Measurements from ENCODE around the gene ARID3A. TPM values are rescaled to one million over a fixed set of nuclear protein-coding genes. Genes with fewer than 3 reads are reported as not detected.
"Not testable (repeated sequence)": the region's sequence is repeated elsewhere in the genome, so short reads cannot be mapped to it uniquely, and the experiment has no call there.

Gene ARID3A
- total and polyA plus RNA-seq, 2 donors (not counting 3 experiments of a cell fraction or from before 2014, with no cell fraction given) = 5.4 to 13.2 TPM

DNA sequence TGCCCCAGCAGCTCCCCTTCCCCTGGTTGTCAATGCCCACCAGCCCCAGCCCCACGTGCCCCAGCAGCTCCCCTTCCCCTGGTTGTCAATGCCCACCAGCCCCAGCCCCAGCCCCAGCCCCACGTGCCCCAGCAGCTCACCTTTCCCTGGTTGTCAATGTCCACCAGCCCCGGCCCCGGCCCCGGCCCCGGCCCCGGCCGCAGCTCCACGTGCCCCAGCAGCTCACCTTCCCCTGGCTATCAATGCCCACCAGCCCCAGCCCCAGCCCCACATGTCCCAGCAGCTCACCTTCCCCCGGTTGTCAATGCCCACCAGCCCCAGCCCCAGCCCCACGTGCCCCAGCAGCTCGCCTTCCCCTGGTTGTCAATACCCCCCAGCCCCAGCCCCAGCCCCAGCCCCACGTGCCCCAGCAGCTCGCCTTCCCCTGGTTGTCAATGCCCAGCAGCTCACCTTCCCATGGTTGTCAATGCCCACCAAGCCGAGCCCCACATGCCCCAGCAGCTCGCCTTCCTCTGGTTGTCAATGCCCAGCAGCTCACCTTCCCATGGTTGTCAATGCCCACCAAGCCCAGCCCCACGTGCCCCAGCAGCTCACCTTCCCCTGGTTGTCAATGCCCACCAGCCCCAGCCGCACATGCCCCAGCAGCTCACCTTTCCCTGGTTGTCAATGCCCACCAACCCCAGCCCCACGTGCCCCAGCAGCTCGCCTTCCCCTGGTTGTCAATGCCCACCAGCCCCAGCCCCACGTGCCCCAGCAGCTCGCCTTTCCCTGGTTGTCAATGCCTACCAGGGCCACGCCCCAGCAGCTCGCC, 46.9 kb upstream of the ARID3A start:
- H3K27me3 ChIP-seq (ENCODE audit: control insufficient read depth in 2 of 2, insufficient read depth in 2 of 2, low read length in 2 of 2); H3K9ac ChIP-seq (replicated peaks; ENCODE audit: extremely low read depth, insufficient read depth, low read length); DNase-seq (ENCODE audit: low read depth, low spot score); intact Hi-C loops (cut with micrococcal nuclease); dilution Hi-C loops (cut with MboI; ENCODE audit: extremely low pct_ligation_motif_present, low sequenced_read_pairs); H3K9me1 ChIP-seq (replicated peaks; ENCODE audit: control insufficient read depth, extremely low read depth, insufficient read depth, low read length); BruUV-seq (replicated peaks); FAIRE-seq; H3K4me3 ChIP-seq (replicated peaks in 1 of 3; ENCODE audit: insufficient read depth in 1 of 3, low read depth in 1 of 3, low read length in 3 of 3); H3K4me2 ChIP-seq (ENCODE audit: insufficient read depth, low read length); H3K4me1 ChIP-seq (ENCODE audit: control insufficient read depth, extremely low read depth, insufficient read depth, low read length); H3K79me2 ChIP-seq (ENCODE audit: control insufficient read depth, insufficient read depth, low read length); H3K9me3 ChIP-seq (replicated peaks; ENCODE audit: control insufficient read depth, insufficient read depth, low read length); POLR2A ChIA-PET; H4K20me1 ChIP-seq (replicated peaks; ENCODE audit: control insufficient read depth, extremely low read depth, insufficient read depth, low read length); H3K27ac ChIP-seq (ENCODE audit: insufficient read depth, low read depth, low read length); H2AFZ ChIP-seq (ENCODE audit: low read depth, low read length): not testable (repeated sequence)
- CTCF ChIA-PET = interaction anchor here (1.7 to 2.4 kb wide), 4 partner anchors 14 to 22 kb away, joined by 4 to 11 read pairs (median 6); partner anchors contain the start of genes MED16 and RNU6-9
- peaks cover 0 to 37% of the 10 kb centered on the region in 2 experiments for H3K36me3 ChIP-seq (ENCODE audit: control insufficient read depth in 2 of 2, extremely low read depth in 1 of 2, insufficient read depth in 2 of 2, low read length in 2 of 2)

DNA sequence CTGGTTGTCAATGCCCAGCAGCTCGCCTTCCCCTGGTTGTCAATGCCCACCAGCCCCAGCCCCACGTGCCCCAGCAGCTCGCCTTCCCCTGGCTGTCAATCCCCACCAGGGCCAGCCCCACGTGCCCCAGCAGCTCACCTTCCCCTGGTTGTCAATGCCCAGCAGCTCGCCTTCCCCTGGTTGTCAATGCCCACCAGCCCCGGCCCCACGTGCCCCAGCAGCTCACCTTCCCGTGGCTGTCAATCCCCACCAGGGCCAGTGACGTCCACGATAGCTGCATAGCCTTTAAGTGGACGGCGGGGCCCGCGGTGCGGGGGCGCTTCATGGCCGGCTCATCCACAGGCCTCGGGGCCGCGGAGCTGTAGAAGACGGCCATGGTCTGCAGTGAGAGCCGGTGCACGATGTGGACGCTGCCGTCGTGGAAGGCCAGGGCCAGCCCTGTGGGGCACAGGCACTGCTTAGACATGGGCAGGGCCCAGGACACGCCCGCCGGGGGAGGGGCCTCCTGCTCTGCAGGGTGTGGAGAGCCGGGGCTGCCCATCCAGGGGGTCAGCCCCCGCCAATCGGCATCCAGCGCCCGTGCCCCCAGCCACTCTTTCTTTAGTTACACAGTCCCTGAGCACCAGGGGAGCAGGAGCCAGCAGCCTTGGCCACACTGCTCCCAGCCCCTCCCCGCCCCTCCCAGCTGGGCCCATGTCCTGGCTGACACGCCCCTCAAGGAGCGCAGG, 46.0 kb upstream of the ARID3A start:
- Histone ChIP-seq H3K27ac (ENCODE audit: insufficient read depth, low read depth, low read length) (no peak overlapping the region), H4K20me1 (replicated peaks; ENCODE audit: control insufficient read depth, extremely low read depth, insufficient read depth, low read length) (no peaks in the 10 kb centered on the region), H3K27me3 (ENCODE audit: control insufficient read depth in 2 of 2, insufficient read depth in 2 of 2, low read length in 2 of 2) (no peaks in the 10 kb centered on the region), H2AFZ (ENCODE audit: low read depth, low read length) (no peak overlapping the region), H3K79me2 (ENCODE audit: control insufficient read depth, insufficient read depth, low read length) (no peaks in the 10 kb centered on the region), H3K4me1 (ENCODE audit: control insufficient read depth, extremely low read depth, insufficient read depth, low read length) (no peaks in the 10 kb centered on the region), H3K36me3 (ENCODE audit: control insufficient read depth in 2 of 2, extremely low read depth in 1 of 2, insufficient read depth in 2 of 2, low read length in 2 of 2) (peaks cover 0 to 37% of the 10 kb centered on the region in 2 experiments), H3K9me3 (replicated peaks; ENCODE audit: control insufficient read depth, insufficient read depth, low read length) (no peaks in the 10 kb centered on the region), H3K4me2 (ENCODE audit: insufficient read depth, low read length) (no peak overlapping the region), H3K4me3 (replicated peaks in 1 of 3; ENCODE audit: insufficient read depth in 1 of 3, low read depth in 1 of 3, low read length in 3 of 3) (no peak overlapping the region), H3K9me1 (replicated peaks; ENCODE audit: control insufficient read depth, extremely low read depth, insufficient read depth, low read length) (no peaks in the 10 kb centered on the region), H3K9ac (replicated peaks; ENCODE audit: extremely low read depth, insufficient read depth, low read length) (no peak overlapping the region)
- FAIRE-seq (no peak), DNase-seq (ENCODE audit: low read depth, low spot score) (no peak)
- TF ChIP-seq FOS (IDR thresholded peaks at IDR 0.05; ENCODE audit: borderline replicate concordance, insufficient read depth, low read length) = no peak
- no peak for TF ChIP-seq MYC (IDR thresholded peaks at IDR 0.05; ENCODE audit: low read depth, low read length)
- TF ChIP-seq, protein P1, sequence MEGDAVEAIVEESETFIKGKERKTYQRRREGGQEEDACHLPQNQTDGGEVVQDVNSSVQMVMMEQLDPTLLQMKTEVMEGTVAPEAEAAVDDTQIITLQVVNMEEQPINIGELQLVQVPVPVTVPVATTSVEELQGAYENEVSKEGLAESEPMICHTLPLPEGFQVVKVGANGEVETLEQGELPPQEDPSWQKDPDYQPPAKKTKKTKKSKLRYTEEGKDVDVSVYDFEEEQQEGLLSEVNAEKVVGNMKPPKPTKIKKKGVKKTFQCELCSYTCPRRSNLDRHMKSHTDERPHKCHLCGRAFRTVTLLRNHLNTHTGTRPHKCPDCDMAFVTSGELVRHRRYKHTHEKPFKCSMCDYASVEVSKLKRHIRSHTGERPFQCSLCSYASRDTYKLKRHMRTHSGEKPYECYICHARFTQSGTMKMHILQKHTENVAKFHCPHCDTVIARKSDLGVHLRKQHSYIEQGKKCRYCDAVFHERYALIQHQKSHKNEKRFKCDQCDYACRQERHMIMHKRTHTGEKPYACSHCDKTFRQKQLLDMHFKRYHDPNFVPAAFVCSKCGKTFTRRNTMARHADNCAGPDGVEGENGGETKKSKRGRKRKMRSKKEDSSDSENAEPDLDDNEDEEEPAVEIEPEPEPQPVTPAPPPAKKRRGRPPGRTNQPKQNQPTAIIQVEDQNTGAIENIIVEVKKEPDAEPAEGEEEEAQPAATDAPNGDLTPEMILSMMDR (IDR thresholded peaks at IDR 0.05; ENCODE audit: extremely low read depth in 1 of 2, insufficient read depth in 1 of 2, low read depth in 1 of 2, low read length in 2 of 2) = no peak
- no peak for TF ChIP-seq POLR2AphosphoS5 (IDR thresholded peaks at IDR 0.05; ENCODE audit: insufficient read depth, low read depth, low read length)
- no peak for TF ChIP-seq POLR2A (IDR thresholded peaks at IDR 0.05; ENCODE audit: low read depth, low read length)
- TF ChIP-seq, protein P2, sequence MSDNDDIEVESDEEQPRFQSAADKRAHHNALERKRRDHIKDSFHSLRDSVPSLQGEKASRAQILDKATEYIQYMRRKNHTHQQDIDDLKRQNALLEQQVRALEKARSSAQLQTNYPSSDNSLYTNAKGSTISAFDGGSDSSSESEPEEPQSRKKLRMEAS (IDR thresholded peaks at IDR 0.05; ENCODE audit: insufficient read depth, insufficient read length) = no peak
- TF ChIP-seq EZH2 (IDR thresholded peaks at IDR 0.05; ENCODE audit: borderline replicate concordance, low read depth, low read length, severe bottlenecking) = no peak
- TF ChIP-seq GATA2 (IDR thresholded peaks at IDR 0.05; ENCODE audit: insufficient read depth, insufficient read length, low read depth, low read length) = no peak
- no peak for TF ChIP-seq JUN (IDR thresholded peaks at IDR 0.05; ENCODE audit: borderline replicate concordance, insufficient read depth, insufficient read length, low read depth)
- POLR2A ChIA-PET = no interaction called here
- BruUV-seq (replicated peaks) = no TSS peak
- CTCF ChIA-PET = interaction anchor here (1.8 kb wide), 1 partner anchor 23 kb away, joined by 4 read pairs; no protein-coding TSS in a partner anchor
- dilution Hi-C loops (cut with MboI; ENCODE audit: extremely low pct_ligation_motif_present, low sequenced_read_pairs) (no loop called here), intact Hi-C loops (cut with micrococcal nuclease) (no loop called here)
